Thyroid gland (tissue), 4 donors: ENCODE data around the gene ALPK1. TPM values are rescaled to one million over a fixed set of nuclear protein-coding genes. Genes with fewer than 3 reads are reported as not detected.
"Not testable (repeated sequence)": the region's sequence is repeated elsewhere in the genome, so short reads cannot be mapped to it uniquely, and the experiment has no call there.

ENCODE experiments used
- DNase-seq, 2 donors: peaks; one replicate each; pipeline ENCODE4 v3.0.0-alpha.2; 2019
- H3K27ac ChIP-seq, 3 donors: fragments of 200-600 bp; sonication (generic); 1 replicate in 2 of 3; 2 replicates in 1 of 3; pipeline ENCODE4 v1.5.1; 2016 to 2019; ENCODE audit warnings: mild to moderate bottlenecking in 1 of 3, moderate library complexity in 1 of 3
- H3K27me3 ChIP-seq: fragments of 200-600 bp; sonication (generic); one replicate; pipeline ENCODE4 v1.5.1; 2019
- H3K36me3 ChIP-seq, 2 donors: fragments of 200-600 bp; sonication (generic); one replicate each; pipeline ENCODE4 v1.5.1; 2016 to 2019
- H3K4me1 ChIP-seq, 2 donors: fragments of 200-600 bp; sonication (generic); one replicate each; pipeline ENCODE4 v1.5.1; 2017 to 2019
- H3K4me3 ChIP-seq, 3 donors: fragments of 200-600 bp; sonication (generic); replicated peaks in 1 of 3; 1 replicate in 2 of 3; 2 replicates in 1 of 3; pipeline ENCODE4 v1.5.1; 2016; ENCODE audit warnings: mild to moderate bottlenecking in 1 of 3
- H3K9me3 ChIP-seq: fragments of 200-600 bp; sonication (generic); one replicate; pipeline ENCODE4 v1.5.1; 2017
- POLR2A ChIP-seq, 2 donors: fragments of 450-650 bp; IDR thresholded peaks; one replicate each; pipeline ENCODE4 v1.6.1; 2017; ENCODE audit warnings: antibody characterized with exemption in 2 of 2, mild to moderate bottlenecking in 2 of 2, moderate library complexity in 1 of 2
- WGBS, 2 donors: methylation state at CpG; one replicate each; pipeline ENCODE4 v1.1.5; 2017; 5-methylcytosine and 5-hydroxymethylcytosine counted together
- intact Hi-C: fragments of 100-400 bp; cut with DNase I; formaldehyde crosslinking; loops from one replicate; pipeline ENCODE4 v1.15.1; 2023
- total RNA-seq, 4 donors: library from RNA; depleted of rRNA; stranded (reverse); fragments of >200 nt; gene quantifications; one replicate each; pipeline ENCODE4 v1.2.3, GENCODE V29; 2016
- TF ChIP-seq, protein P1 (sequence below), 6 experiments: fragments of 200-600 bp in 3 of 6; fragments of 450-650 bp in 3 of 6; sonication (generic) in 3 of 6; IDR thresholded peaks; one replicate each; pipeline ENCODE4 v1.5.1; 2016 to 2019; ENCODE audit warnings: antibody characterized with exemption in 6 of 6, mild to moderate bottlenecking in 2 of 6, inconsistent platforms in 1 of 6, moderate library complexity in 1 of 6

The ALPK1 gene
- total RNA-seq, 4 donors from 2014 or later, result 27.9 to 46.2 (median 32.7) TPM

DNA sequence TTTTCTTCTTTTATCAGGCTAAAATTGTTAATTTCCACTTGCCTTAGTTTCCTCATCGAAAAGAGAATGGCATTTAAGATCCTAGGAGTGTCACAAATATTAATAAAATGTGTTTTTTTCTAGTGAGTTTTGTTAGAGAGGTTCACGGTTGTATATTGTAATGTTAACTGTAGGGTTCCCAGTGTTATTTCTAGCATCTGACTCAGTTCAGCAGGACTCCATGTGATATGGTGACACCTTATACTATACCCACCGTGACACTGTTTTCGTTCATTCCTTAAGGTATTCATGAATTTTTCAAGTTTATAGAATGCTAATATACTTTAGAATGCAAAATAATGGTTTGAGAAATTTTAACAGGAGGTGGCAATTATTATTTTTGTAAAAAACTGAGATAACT is 128.7 kb downstream of the ALPK1 start:
- intact Hi-C loops, result no loop called here
- H3K27ac ChIP-seq, result no peak overlapping the region
- H3K27me3 ChIP-seq, result no peaks in the 10 kb centered on the region
- H3K4me3 ChIP-seq, result no peak overlapping the region
- WGBS, 2 donors, result 91 to 96% methylated on average over 4 of the region's 4 CpGs
- TF ChIP-seq, protein P1, sequence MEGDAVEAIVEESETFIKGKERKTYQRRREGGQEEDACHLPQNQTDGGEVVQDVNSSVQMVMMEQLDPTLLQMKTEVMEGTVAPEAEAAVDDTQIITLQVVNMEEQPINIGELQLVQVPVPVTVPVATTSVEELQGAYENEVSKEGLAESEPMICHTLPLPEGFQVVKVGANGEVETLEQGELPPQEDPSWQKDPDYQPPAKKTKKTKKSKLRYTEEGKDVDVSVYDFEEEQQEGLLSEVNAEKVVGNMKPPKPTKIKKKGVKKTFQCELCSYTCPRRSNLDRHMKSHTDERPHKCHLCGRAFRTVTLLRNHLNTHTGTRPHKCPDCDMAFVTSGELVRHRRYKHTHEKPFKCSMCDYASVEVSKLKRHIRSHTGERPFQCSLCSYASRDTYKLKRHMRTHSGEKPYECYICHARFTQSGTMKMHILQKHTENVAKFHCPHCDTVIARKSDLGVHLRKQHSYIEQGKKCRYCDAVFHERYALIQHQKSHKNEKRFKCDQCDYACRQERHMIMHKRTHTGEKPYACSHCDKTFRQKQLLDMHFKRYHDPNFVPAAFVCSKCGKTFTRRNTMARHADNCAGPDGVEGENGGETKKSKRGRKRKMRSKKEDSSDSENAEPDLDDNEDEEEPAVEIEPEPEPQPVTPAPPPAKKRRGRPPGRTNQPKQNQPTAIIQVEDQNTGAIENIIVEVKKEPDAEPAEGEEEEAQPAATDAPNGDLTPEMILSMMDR (IDR thresholded peaks at IDR 0.05), result no peak
- TF ChIP-seq POLR2A (IDR thresholded peaks at IDR 0.05), result no peak
- no peaks in the 10 kb centered on the region for H3K4me1 ChIP-seq
- H3K9me3 ChIP-seq, result no peaks in the 10 kb centered on the region
- no peak for DNase-seq
- peaks cover 5 to 6% of the 10 kb centered on the region in 2 donors for H3K36me3 ChIP-seq

DNA sequence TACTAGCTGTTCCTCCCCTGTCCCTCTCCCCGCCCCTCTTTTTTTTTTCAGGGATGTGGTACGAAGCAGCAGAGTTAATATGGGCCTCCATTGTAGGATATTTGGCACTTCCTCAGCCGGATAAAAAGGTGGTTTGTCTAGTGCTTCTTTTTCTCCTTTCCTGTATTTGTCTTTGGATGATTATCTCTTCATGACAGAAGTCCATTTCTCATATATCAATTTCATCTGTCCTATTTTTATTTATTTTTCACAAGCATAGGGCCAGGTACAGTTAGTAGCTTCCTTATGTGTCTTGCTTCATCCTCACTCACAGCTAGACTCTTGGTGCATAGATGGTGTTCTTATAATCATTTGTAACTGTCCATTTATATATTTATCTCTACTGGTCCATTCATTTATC is 129.2 kb downstream of the ALPK1 start:
- DNase-seq, result no peak
- no peaks in the 10 kb centered on the region for H3K9me3 ChIP-seq
- intact Hi-C loops, result no loop called here
- H3K27me3 ChIP-seq, result no peaks in the 10 kb centered on the region
- no peak for TF ChIP-seq POLR2A (IDR thresholded peaks at IDR 0.05)
- TF ChIP-seq, protein P1 (IDR thresholded peaks at IDR 0.05), result no peak
- H3K4me3 ChIP-seq, result no peak overlapping the region
- no peaks in the 10 kb centered on the region for H3K4me1 ChIP-seq
- 89 to 90% methylated on average over 3 of the region's 3 CpGs for WGBS, 2 donors
- H3K36me3 ChIP-seq, result peaks cover 5 to 6% of the 10 kb centered on the region in 2 donors
- H3K27ac ChIP-seq, result no peak overlapping the region

GRCh38 chr4:112431158-112431557 is 134.0 kb downstream of the ALPK1 start:
- Histone ChIP-seq H3K27me3 (no peaks in the 10 kb centered on the region), H3K27ac (no peak overlapping the region), H3K36me3 (peaks cover 5 to 6% of the 10 kb centered on the region in 2 donors), H3K9me3 (no peaks in the 10 kb centered on the region), H3K4me1 (peaks cover 0 to 5% of the 10 kb centered on the region in 2 donors), H3K4me3 (no peak overlapping the region)
- 64 to 65% methylated on average over 4 of the region's 4 CpGs for WGBS, 2 donors
- intact Hi-C loops, result no loop called here
- no peak for TF ChIP-seq POLR2A (IDR thresholded peaks at IDR 0.05)
- TF ChIP-seq, protein P1 (IDR thresholded peaks at IDR 0.05), result no peak
- DNase-seq, result no peak

- no peaks in the 10 kb centered on the region for H3K9me3 ChIP-seq
- no peak for DNase-seq
- no peak overlapping the region for H3K27ac ChIP-seq
- H3K4me1 ChIP-seq, result peaks cover 0 to 5% of the 10 kb centered on the region in 2 donors
- peaks cover 8 to 17% of the 10 kb centered on the region in 2 donors for H3K36me3 ChIP-seq
- no peak for TF ChIP-seq POLR2A (IDR thresholded peaks at IDR 0.05)
- TF ChIP-seq, protein P1 (IDR thresholded peaks at IDR 0.05), result no peak
- WGBS, 2 donors, result 93 to 95% methylated on average over 1 of the region's 1 CpG
- H3K4me3 ChIP-seq, result no peak overlapping the region
- intact Hi-C loops, result no loop called here
- H3K27me3 ChIP-seq, result no peaks in the 10 kb centered on the region
Measured at GRCh38 chr4:112436987-112437386, 139.8 kb downstream of the ALPK1 start.

- H3K9me3 ChIP-seq, DNase-seq, H3K4me3 ChIP-seq, H3K27ac ChIP-seq, H3K27me3 ChIP-seq, intact Hi-C loops, H3K4me1 ChIP-seq: not testable (repeated sequence)
- WGBS, 2 donors, result 89 to 96% methylated on average over 2 of the region's 2 CpGs
- H3K36me3 ChIP-seq, result peaks cover 8 to 17% of the 10 kb centered on the region in 2 donors
Measured at GRCh38 chr4:112442226-112442625, 145.1 kb downstream of the ALPK1 start.
